NCI-H2029 treated with DMSO at 0.1 percent for 48 hours (cell line): ENCODE results near the gene USP15.
A peak's percentile ranks its signal among the peaks of the same experiment; 100 is the strongest.

Experiments used
- DNase-seq: peaks from one replicate; lab custom pipeline; 2025; lab: John Stamatoyannopoulos, UW

Gene USP15

DNA sequence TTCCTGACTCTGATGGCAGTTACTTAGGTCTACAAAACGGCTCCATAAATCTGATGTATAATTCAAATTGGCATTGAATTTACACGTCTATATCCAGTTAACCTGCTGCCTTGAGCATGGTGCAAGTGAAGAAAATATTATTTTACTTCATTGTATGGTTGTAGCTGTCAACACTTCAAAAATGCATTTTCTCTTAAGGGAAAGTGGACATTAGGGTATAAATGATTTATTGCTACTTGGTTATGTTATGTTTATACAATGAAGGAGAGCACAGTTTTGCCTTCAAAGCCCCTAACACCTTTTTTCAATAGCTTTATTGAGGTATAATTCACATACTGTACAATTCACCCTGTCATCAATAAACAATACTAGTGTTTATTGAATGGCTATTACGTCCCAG, 2.0 kb upstream of the USP15 start:
- DNase-seq, result no peak

DNA sequence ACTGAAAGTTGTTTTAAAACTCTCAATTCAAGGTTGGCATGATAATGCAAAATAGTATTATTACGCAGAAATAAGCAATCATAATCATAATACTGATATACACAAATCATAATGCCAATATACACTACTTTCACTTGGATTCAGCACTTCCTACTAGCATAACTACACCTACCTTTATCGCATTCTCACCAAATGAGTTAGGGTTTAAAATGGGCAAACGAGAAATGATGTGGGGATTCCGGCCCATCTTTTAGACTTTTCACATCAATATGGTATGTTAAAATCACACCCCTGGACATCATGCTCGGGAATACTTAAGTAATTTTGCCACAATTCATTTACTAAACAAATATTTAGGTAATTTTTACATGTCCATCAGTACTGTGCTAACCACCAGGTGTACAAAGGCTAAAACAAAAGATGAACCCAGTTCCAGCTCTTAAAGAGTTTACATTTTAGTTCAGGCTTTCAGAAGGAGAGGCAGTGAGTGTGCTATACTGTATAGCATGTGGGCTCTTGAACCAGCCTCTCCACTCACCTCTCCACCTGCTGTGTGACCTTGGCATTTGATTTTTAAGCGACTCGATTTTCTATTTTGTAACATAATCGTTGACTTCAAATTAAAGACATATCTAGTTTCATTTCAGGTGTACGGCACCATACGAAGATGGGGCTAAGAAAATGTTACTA, 1.1 kb upstream of the USP15 start:
- peak; percentile 80 for DNase-seq

DNA sequence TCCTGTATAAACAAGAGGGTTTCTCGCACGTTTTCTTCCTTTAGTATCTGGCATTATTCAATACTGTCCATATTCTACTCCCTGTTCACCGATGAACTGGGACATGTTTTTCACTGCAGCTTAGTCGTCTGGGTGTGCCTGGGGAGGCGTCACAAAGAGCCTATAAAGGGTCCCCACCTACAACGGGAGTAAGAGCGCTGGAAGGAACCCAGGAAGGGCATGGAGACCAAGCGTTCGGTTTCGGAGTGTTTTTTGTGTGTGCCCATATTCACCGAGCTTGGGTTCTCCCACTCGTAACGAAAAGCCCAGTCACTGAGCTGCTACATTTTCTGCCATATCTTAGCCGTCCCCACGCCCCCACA, 592 bp upstream of the USP15 start:
- no peak for DNase-seq

DNA sequence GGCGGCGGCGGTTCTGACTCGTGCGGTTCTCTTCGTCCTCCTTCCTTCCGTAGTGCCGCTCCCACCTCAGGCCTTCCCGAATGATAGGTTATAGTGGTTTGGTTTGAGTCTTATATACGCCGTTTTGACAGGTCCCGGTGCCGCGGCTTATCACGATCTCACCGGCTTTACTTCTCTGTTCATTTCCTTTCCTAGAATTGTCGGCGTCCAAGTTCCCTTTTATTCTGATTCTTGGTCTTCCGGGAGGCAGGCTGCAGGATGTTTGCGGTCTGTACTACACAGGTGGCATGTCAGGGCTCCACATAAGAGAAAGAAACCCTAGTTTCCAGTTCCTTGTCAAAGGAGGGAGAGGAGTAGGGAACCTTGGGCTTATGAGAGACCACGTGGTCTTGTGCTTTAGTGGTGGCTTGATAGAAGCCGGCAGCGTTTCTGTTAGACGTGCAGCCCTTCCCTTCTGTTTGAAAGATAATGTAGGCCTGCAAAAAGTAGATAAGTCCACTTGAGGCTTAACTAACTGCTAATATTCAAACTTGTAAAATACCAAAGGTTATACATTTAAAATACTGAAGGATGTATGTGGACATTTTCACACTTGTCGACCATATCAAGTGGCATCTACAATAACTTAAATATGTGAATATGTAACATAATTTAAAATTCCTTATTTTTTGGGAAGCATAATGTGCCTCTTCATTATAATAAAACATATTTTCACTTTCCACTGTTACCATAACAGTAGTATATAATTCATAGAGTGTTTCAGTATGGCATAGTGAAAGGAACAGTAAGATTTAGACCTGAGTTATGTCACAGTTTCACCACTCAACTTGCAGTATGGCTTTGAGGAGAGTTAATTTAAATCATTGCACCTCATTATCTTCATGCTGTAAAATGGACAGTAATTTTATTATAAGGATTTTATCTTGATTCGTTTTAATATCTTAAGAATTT, 804 bp downstream of the USP15 start:
- DNase-seq, result peak; percentile 49

DNA sequence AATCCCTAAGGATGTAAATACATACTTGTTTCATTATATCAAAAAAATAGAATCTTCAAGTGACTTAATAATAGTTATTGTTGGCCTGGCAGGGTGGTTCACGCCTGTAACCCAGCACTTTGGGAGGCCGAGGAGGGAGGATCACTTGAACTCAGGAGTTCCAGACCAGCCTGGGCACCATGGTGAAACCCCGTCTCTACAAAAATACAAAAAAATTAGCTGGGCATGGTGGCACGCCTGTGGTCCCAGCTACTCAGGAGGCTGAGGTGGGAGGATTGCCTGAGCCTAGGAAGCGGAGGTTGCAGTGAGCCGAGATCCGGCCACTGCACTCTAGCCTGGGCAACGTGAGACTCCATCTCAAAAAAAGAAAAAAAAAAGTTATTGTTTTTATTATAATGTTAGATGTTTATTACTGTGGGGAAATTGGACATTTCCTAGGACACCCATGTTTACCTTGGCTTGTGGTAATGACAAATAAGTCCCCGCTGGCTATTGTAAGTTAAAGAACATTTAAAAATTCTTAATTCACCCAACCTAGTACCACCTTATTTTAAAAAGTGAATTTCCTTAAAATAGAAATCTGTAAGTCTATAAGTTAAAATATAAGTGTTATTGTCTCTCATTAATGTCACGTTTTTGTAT, 1.8 kb downstream of the USP15 start:
- DNase-seq, result no peak

DNA sequence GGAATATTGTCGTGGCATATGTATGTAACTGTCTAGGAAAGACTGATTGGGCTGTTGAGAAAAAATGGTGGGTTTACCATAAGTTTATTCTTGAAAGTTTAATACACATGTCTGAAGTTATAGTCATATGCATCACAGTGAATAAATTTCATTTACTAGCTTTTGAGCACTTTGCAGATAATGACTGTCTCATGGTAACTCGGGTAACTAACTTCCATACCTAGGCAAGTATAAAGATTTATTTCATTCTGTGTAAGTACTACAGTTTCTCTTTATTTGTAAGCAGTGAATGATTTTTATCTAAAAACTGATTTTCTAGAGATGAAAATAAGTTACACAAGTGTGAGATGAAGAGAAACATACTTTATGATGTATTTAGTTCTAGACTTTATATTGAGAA, 3.0 kb downstream of the USP15 start:
- DNase-seq, result no peak

DNA sequence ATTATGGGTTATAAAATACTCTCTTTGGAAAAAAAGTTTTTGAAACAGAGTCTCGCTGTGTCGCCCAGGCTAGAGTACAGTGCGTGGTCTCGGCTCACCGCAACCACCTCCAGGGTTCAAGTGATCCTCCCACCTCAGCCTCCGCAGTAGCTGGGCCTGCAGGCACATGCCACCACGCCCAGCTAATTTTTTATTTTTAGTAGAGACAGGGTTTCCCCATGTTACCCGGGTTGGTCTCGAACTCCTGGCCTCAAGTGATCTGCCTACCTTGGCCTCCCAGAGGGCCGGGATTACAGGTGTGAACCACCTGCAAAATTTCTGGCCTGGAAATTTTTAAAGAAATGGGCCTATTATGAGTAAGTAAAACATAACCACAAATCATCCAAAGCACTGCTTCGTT, 3.8 kb downstream of the USP15 start:
- DNase-seq, result no peak

DNA sequence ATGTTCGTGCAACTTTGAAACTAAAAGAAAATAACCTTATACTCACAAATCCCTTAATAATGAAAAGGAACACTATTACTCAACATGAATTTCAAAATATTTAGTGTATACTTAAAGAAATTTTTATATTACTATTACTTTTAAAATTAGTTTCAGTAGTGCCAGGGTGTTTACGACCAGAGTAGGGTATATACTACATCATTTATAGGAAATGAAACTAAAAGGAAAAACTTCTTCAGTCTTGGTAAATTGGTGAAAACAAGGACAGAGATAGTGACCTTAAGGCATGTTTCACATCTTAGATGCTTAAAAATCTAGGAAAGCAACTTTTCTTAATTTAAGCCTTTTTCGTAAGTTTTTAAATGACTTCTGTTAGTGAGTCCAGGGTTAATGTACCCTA, 4.5 kb downstream of the USP15 start:
- no peak for DNase-seq

DNA sequence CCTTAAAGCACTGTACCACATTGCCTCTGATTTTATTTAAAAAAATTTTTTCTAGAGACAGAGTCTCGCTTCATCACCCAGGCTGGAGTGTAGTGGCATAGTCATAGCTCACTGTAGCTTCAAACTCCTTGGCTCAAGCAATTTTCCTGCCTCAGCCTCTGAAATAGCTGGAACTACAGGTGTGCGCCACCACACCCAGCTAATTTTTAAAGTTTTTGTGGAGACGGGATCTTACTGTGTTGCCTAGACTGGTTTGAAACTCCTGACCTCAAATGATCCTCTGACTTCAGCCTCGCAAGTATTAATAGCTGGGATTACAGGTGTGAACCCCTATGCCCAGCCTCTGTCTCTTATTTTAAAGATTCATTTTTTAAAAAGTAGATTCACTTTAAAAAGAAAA, 5.3 kb downstream of the USP15 start:
- no peak for DNase-seq

DNA sequence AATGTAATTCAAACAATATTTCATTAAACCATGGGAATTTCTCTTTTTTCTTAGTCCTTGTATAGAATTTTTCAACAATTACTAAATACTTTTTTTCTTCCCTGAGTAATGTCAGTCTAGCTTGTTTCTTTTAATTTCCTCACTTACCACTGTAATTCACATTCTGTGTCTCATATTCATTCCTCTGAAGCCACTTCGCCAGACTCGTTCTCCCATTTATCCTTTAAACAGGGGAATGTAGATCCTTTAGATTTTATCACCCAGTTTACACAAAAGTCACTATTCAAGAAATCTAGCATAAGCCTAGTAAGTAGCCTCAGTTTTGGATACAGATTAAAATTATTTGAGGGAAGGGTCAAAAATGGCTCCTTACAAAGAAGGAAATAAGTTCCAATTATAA, 6.8 kb downstream of the USP15 start:
- DNase-seq, result no peak

DNA sequence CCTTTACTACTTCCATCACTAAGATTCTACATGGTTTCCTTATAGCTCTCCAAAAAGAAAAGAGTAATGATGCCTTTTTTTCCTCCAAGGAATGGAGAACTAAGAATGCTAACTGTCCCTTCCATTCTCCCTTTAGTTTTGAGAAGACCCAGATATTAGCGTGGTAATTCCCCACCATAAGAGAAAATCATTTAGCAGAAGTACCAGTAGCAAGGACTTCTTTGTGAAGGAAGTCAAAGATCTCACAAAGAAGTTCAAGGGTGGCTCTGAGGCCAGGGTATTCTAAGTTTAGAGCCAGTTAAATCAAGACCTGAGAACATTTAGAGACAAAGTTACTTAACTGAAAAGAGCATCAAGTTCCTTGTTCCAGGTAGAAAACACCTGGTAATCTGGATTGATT, 7.3 kb downstream of the USP15 start:
- DNase-seq, result no peak

DNA sequence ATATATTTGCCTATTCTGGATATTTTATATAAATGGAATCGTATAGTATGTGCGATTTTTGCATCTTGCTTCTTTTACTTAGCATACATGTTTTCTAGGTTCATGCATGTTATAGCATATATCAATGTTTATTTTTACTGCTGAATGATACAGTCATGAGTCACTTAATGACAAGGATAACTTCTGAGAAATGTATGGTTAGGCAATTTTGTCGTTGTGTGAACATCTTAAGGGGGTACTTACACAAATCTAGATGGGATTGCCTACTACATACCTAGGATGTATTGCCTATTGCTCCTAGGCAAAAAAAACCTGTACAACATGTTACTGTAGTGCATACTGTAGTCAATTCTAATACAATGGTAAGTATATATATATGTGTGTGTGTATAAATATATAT, 8.8 kb downstream of the USP15 start:
- no peak for DNase-seq

DNA sequence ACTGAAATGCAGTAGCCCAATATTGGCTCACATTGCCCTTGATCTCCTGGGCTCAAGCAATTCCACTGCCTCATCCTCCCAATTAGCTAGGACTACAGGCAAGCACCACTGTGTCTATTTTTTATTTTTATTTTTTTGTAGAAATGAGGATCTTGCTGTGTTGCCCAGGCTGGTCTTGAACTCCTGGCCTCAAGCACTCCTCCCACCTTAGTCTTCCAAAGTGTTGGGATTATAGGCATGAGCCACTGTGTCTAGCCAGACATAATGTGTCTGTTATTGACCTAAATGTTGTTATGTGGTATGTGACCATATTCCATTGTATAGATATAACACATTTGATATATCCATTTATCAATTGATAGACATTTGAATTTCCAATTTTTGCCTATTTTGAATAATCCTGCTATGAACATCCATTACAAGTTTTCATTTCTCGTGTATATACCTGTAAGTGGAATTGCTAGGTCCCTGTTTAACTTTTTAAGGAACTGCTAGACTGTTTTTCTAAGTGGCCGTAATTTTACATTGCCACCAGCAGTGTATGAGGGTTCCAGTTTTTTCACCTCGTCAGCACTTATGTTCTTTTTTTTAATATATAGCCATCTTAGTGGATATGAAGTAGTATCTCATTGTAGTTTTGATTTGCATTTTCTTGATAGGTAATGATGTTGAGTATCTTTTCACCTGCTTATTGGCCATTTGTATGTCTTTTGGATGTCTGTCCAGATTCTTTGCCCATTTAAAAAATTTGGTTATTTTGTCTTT, 9.4 kb downstream of the USP15 start:
- DNase-seq, result no peak

DNA sequence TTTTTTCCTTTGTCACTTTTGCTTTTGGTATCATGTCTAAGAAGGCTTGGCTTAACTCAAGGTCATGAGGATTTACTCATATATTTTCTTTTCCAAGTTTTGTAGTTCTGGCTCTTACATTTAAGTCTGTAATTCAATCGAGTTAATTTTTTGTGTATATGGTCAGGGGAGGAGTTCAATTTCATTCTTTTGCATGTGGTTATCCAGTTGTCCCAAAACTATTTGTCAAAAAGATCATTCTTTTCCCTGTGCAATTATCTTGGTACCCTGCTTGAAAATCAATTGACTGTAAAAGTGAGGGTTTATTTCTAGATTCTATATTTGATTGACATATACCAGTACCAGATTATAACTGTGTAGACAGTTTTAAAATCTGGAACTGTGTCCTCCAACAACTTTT, 10.2 kb downstream of the USP15 start:
- no peak for DNase-seq

DNA sequence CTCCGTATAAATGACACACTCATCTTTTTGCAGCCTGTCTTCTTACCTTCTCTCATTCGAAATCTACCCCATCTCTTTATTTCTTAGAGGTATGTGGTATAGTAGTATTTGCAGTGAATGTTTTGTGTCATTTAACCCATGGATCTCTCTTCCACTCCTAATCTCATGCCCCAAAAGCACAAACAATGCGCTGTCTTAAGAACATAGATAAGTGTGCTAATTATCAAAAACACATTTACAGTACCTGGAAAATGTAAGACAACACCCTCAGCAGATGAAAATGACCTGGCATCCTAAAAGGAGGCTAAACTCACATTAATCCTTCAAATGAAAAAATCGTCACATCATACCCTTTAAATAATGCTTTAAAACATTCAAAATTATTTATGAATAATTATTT, 10.7 kb downstream of the USP15 start:
- DNase-seq, result no peak

DNA sequence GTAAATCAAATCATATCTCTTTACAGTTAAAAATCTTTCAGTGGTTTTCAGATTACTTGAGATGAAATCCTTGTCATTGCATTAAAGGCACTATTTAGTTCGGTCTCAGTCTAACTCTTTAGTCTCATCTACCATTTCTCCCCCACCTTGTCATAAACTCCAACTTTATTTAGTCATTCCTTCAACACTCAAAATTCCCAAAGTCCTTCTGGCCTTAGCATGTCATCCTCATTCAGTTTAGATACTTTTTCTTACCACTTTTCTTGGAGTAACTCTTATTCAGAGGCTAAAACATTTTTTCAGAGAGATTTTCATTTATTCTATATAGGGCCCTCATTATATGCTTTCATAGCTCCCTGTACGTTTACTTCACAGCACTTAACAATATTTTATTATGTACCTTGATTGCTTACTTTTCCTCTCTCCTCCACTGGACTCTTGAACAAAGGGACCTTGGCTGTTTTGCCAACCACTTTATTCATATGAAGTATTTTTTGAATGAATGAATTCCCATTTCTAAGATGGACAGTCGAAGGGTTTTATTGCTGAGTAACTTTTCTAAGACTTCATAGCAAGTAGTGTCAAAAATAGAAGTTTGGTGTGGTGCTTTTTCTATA, 12.8 kb downstream of the USP15 start:
- DNase-seq, result no peak

DNA sequence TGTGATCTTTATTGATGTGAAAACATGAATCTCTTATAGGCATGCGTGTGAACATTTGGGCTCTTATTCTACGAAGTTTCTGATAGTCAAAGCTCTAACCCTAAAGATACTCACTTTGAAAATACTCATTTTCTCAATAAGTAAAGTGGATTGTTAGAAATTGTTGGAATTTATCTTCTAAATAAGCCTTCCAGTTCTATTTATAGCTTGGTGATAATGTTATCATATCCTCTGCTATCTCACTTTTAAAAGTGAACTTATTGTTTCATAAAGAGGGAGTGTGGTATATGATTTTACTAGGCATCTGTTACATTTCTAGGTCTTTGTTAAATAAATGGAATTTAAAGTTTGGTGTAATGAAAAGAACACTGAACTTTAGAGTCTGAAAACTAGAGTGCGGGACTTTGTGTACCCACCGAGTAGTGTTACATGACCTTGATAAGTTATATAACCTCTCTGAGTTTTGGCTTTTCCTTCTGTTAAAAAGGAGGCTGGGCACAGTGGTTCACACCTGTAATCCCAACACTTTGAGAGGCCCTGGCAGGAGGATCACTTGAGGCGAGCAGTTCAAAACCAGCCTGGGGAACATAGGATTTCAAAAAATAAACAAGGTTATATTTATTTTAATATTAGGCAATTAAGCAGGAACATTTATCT, 13.6 kb downstream of the USP15 start:
- no peak for DNase-seq

DNA sequence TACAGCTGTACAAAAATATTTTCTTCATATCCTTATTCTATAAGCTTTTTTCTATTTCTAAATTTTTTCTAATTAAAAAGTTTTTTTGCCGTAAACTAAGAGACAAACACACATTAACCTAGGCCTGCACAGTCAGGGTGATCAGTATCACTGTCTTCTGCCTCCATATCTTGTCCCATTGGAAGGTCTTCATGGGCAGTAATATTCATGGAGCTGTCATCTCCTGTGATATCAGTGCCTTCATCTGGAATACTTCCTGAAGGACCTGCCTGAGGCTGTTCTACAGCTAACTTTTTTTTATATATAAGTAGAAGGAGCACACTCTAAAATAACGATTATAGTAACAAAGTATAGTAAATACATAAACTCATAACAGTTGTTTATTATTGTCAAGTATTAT, 17.8 kb downstream of the USP15 start:
- no peak for DNase-seq

DNA sequence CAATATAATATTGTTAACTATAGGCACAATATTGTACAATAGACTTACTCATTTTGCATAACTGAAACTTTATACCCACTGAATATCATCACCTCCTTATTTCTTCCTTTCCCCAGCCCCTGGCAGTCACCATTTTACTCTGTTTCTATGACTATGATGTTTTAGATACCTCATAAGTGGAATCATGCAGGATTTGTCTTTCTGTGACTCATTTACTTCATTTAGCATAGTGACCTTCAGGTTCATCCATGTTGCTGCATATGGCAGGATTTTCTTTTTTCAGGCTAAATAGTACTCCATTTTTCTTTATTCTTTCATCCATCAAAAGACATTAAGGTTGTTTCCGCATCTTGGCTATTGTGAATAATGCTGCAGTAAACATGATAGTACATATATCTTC, 18.9 kb downstream of the USP15 start:
- no peak for DNase-seq

DNA sequence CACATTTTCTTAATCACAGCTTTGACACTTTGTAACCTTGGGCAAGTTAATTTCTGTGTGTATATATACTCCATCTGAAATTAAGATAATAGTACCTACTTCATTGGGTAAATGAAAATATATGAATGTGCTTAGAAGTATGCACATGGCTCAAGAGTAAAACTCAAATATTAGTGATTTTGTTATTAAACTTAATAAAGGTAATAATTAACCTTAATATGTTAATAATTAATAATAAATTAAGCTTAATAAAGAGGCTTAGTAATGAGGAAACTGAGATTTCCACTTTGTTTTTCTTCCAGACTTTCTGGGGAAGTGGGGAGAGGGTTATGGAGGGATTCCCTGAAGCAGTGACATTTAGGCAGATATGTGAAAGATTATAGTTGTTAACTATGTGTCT, 19.8 kb downstream of the USP15 start:
- DNase-seq, result no peak

DNA sequence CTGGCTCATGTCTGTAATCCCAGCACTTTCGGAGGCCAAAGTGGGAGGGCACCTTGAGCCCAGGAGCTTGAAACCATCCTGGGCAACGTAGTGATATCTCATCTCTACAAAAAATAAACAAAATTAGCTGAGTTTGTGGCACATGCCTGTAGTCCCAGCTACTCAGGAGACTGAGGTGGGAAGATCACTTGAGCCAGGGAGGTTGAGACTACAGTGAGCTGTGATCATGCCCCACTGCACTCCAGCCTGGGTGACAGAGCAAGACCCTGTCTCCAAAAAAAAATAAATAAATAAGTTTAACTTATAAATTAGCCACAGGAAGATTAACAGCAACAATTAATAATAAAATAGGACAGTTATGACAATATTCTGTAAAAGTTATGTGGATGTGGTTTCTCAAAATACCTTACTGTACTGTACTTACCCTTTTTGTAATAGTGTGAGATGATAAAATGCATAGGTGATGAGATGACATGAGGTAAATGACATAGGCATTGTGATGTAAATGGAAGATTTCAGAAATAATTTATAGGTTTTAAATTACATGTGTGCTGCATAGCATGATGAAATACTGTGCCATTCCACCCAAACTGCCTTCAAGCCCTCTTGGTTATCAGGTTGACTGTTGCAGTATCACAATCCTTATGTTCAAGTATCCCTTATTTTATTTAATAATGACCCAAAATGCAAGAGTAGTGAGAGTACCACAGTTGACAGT, 22.0 kb downstream of the USP15 start:
- no peak for DNase-seq
